ENCODE results near the gene BEAN1. TPM values are rescaled to one million over a fixed set of nuclear protein-coding genes. Genes with fewer than 3 reads are reported as not detected.
A peak's percentile ranks its signal among the peaks of the same experiment; 100 is the strongest.

Gene BEAN1
- total RNA-seq, 2 donors from 2014 or later, result not detected

GRCh38 chr16:66469291-66469946 is 42.3 kb downstream of the BEAN1 start:
- no peaks in the 10 kb centered on the region for H3K36me3 Mint-ChIP-seq
- H3K9me3 Mint-ChIP-seq, result no peaks in the 10 kb centered on the region
- DNase-seq (ENCODE audit: low spot score), result no peak
- peaks cover 16 to 22% of the 10 kb centered on the region in 2 donors for H3K27me3 Mint-ChIP-seq
- no peak overlapping the region for H3K27ac Mint-ChIP-seq
- ATAC-seq, result no peak
- peaks cover 2 to 7% of the 10 kb centered on the region in 2 donors for H3K4me1 Mint-ChIP-seq (ENCODE audit: low read depth in 2 of 2)
- no peak overlapping the region for H3K4me3 Mint-ChIP-seq

GRCh38 chr16:66469947-66470546 is 43.0 kb downstream of the BEAN1 start:
- DNase-seq (ENCODE audit: low spot score) (no peak), ATAC-seq (no peak)
- no peak overlapping the region for H3K27ac Mint-ChIP-seq

GRCh38 chr16:66470556-66470955 is 43.5 kb downstream of the BEAN1 start:
- Mint-ChIP-seq H3K27ac (no peak overlapping the region), H3K9me3 (no peaks in the 10 kb centered on the region), H3K36me3 (no peaks in the 10 kb centered on the region), H3K4me1 (ENCODE audit: low read depth in 2 of 2) (peaks cover 9 to 13% of the 10 kb centered on the region in 2 donors), H3K27me3 (peaks cover 9 to 13% of the 10 kb centered on the region in 2 donors), H3K4me3 (no peak overlapping the region)
- DNase-seq (ENCODE audit: low spot score) (no peak), ATAC-seq (no peak)

More at GRCh38 chr16:66469947-66470546, 43.0 kb downstream of the BEAN1 start:
- peaks cover 12 to 18% of the 10 kb centered on the region in 2 donors for H3K27me3 Mint-ChIP-seq
- no peak overlapping the region for H3K4me3 Mint-ChIP-seq
- no peaks in the 10 kb centered on the region for H3K36me3 Mint-ChIP-seq
- H3K9me3 Mint-ChIP-seq, result no peaks in the 10 kb centered on the region
- peaks cover 8 to 13% of the 10 kb centered on the region in 2 donors for H3K4me1 Mint-ChIP-seq (ENCODE audit: low read depth in 2 of 2)

- Mint-ChIP-seq H3K27ac (no peak overlapping the region), H3K9me3 (no peaks in the 10 kb centered on the region), H3K36me3 (no peaks in the 10 kb centered on the region), H3K4me3 (no peak overlapping the region), H3K27me3 (peaks cover 8 to 11% of the 10 kb centered on the region in 2 donors), H3K4me1 (ENCODE audit: low read depth in 2 of 2) (peaks cover 9 to 13% of the 10 kb centered on the region in 2 donors)
- DNase-seq (ENCODE audit: low spot score), result no peak
- no peak for ATAC-seq
These were observed 44.2 kb downstream of the BEAN1 start for GRCh38 chr16:66471264-66471663.

- Mint-ChIP-seq H3K4me3 (no peak overlapping the region), H3K9me3 (no peaks in the 10 kb centered on the region), H3K27me3 (peaks cover 6% of the 10 kb centered on the region in 2 donors), H3K4me1 (ENCODE audit: low read depth in 2 of 2) (peaks cover 9 to 13% of the 10 kb centered on the region in 2 donors), H3K27ac (no peak overlapping the region), H3K36me3 (no peaks in the 10 kb centered on the region)
- ATAC-seq (no peak), DNase-seq (ENCODE audit: low spot score) (no peak)
These were observed 44.8 kb downstream of the BEAN1 start for GRCh38 chr16:66471716-66472393.

GRCh38 chr16:66473051-66473571 is 46.0 kb downstream of the BEAN1 start:
- no peaks in the 10 kb centered on the region for H3K27me3 Mint-ChIP-seq
- DNase-seq (ENCODE audit: low spot score) (no peak), ATAC-seq (no peak)
- no peak overlapping the region for H3K27ac Mint-ChIP-seq
- no peaks in the 10 kb centered on the region for H3K36me3 Mint-ChIP-seq
- no peak overlapping the region for H3K4me3 Mint-ChIP-seq
- no peaks in the 10 kb centered on the region for H3K9me3 Mint-ChIP-seq
- peaks cover 9 to 13% of the 10 kb centered on the region in 2 donors for H3K4me1 Mint-ChIP-seq (ENCODE audit: low read depth in 2 of 2)

- Mint-ChIP-seq H3K27me3 (no peaks in the 10 kb centered on the region), H3K27ac (no peak overlapping the region), H3K4me1 (ENCODE audit: low read depth in 2 of 2) (peaks cover 13 to 18% of the 10 kb centered on the region in 2 donors), H3K9me3 (no peaks in the 10 kb centered on the region), H3K4me3 (no peak overlapping the region), H3K36me3 (no peaks in the 10 kb centered on the region)
- no peak for ATAC-seq
- no peak for DNase-seq (ENCODE audit: low spot score)
These were observed 46.8 kb downstream of the BEAN1 start for GRCh38 chr16:66473654-66474519.

- ATAC-seq (peak in 1 of 2 donors; percentile 75), DNase-seq (ENCODE audit: low spot score) (no peak)
- Mint-ChIP-seq H3K27ac (peak overlapping the region in 1 of 2 donors; percentile 72), H3K27me3 (no peaks in the 10 kb centered on the region), H3K36me3 (no peaks in the 10 kb centered on the region), H3K4me3 (no peak overlapping the region), H3K9me3 (no peaks in the 10 kb centered on the region), H3K4me1 (ENCODE audit: low read depth in 2 of 2) (peaks cover 14 to 19% of the 10 kb centered on the region in 2 donors)
These were observed 47.7 kb downstream of the BEAN1 start for GRCh38 chr16:66474750-66475199.

- no peak for ATAC-seq
- H3K4me1 Mint-ChIP-seq (ENCODE audit: low read depth in 2 of 2), result peaks cover 14 to 19% of the 10 kb centered on the region in 2 donors
These were observed 48.1 kb downstream of the BEAN1 start for GRCh38 chr16:66475232-66475631.

GRCh38 chr16:66476328-66477027 is 49.4 kb downstream of the BEAN1 start:
- Mint-ChIP-seq H3K4me1 (ENCODE audit: low read depth in 2 of 2) (peaks cover 14 to 19% of the 10 kb centered on the region in 2 donors), H3K36me3 (no peaks in the 10 kb centered on the region), H3K9me3 (no peaks in the 10 kb centered on the region), H3K4me3 (no peak overlapping the region), H3K27ac (no peak overlapping the region), H3K27me3 (no peaks in the 10 kb centered on the region)
- ATAC-seq (no peak), DNase-seq (ENCODE audit: low spot score) (no peak)

More at GRCh38 chr16:66475232-66475631, 48.1 kb downstream of the BEAN1 start:
- Mint-ChIP-seq H3K4me3 (no peak overlapping the region), H3K27me3 (no peaks in the 10 kb centered on the region), H3K27ac (peak overlapping the region in 1 of 2 donors; percentile 72), H3K36me3 (no peaks in the 10 kb centered on the region), H3K9me3 (no peaks in the 10 kb centered on the region)
- DNase-seq (ENCODE audit: low spot score), result no peak

- DNase-seq (ENCODE audit: low spot score) (no peak), ATAC-seq (no peak)
- no peaks in the 10 kb centered on the region for H3K36me3 Mint-ChIP-seq
- no peak overlapping the region for H3K4me3 Mint-ChIP-seq
- no peak overlapping the region for H3K27ac Mint-ChIP-seq
- H3K9me3 Mint-ChIP-seq, result no peaks in the 10 kb centered on the region
- no peaks in the 10 kb centered on the region for H3K27me3 Mint-ChIP-seq
- H3K4me1 Mint-ChIP-seq (ENCODE audit: low read depth in 2 of 2), result peaks cover 14 to 19% of the 10 kb centered on the region in 2 donors
These were observed 50.0 kb downstream of the BEAN1 start for GRCh38 chr16:66477028-66477515.

- peaks cover 22 to 27% of the 10 kb centered on the region in 2 donors for H3K4me1 Mint-ChIP-seq (ENCODE audit: low read depth in 2 of 2)
- no peaks in the 10 kb centered on the region for H3K36me3 Mint-ChIP-seq
- ATAC-seq, result peak; percentile 90 to 93
- DNase-seq (ENCODE audit: low spot score), result peak; percentile 83
- no peak overlapping the region for H3K27ac Mint-ChIP-seq
- H3K9me3 Mint-ChIP-seq, result no peaks in the 10 kb centered on the region
- H3K27me3 Mint-ChIP-seq, result no peaks in the 10 kb centered on the region
- no peak overlapping the region for H3K4me3 Mint-ChIP-seq
These were observed 51.8 kb downstream of the BEAN1 start for GRCh38 chr16:66478733-66479511.
